Astrocyte (in vitro differentiated cells and primary cell): Measurements from ENCODE around the gene ATF6.

ENCODE experiments used
- CTCF ChIP-seq: IDR thresholded peaks from 2 replicates; pipeline ENCODE4 v1.5.1; 2011; ENCODE audit warnings: low read depth, mild to moderate bottlenecking, inconsistent platforms, low read length, moderate library complexity; ENCODE audit not compliant: insufficient read depth
- EZH2 ChIP-seq: IDR thresholded peaks from 2 replicates; pipeline ENCODE4 v1.6.1; 2012; ENCODE audit warnings: mild to moderate bottlenecking, low read length, inconsistent platforms; ENCODE audit not compliant: insufficient read depth

- no peak for TF ChIP-seq CTCF
- no peak for TF ChIP-seq EZH2
Measured at GRCh38 chr1:161966067-161966466, 199.9 kb downstream of the ATF6 start.
